ENCODE results near the gene XIAP. TPM values are rescaled to one million over a fixed set of nuclear protein-coding genes. Genes with fewer than 3 reads are reported as not detected.
A peak's percentile ranks its signal among the peaks of the same experiment; 100 is the strongest.

The XIAP gene
- total RNA-seq, 1 experiment from 2014 or later: 47.7 TPM

DNA sequence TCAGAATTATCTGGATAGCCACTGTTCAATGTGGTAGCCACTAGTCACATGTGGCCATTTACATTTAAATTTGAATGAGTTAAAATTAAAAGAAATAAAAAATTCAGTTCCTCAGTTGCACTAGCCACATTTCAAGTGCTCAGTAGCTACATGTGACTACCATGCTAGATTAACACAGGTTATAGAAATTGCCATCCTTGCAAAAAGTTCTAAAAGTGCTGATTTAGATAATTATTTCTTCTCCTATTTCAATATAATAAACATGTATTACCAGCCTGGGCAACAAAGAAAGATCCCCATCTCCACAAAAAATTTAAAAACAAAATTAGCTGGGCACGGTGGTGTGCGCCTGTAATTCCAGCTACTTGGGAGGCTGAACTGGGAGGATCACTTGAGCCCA lies 90.0 kb downstream of the XIAP start:
- H3K27ac ChIP-seq: no peak overlapping the region
- no peak for DNase-seq

DNA sequence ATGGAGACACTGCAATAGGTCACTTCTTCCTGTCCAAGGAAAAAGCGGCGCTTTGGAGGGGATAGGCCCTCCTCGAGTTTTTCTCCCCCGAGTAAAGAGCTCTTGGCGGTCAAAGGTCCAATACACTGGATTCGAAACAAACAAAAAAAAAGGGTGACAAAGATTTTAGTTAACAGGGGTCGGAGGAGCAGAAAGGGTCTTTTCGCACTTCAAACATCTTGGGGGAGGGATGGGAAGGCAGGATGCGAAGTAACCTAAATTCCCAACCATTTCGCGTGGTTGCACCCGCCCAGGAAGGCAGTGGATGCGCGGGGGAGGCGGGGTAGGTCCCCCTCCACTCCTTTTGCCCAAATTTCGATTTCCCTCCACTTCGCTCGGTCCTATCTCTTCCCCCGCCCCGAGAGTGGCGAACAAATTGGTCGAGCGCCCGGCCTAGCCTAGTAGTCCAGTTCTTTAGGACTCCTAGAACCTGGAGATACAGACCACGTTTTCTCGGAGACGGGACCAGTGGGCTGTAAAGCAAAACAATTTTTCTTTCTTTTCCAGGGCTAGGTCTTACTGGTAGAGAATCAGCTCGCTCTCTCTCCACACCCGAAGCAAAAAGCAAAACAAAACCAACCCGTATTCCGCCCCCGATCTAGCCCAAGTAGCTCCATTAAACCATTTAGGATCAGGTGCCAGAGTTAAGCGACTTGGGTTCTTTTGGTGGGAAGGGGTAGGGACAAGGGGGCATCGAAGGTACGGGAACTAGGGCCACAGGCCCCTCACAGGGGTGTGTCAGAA lies 99.6 kb downstream of the XIAP start:
- BruUV-seq (replicated peaks): TSS peak; percentile 84
- peaks cover 11% of the 10 kb centered on the region for H4K20me1 ChIP-seq (ENCODE audit: insufficient read depth)
- H3K4me3 ChIP-seq: peak overlapping the region; percentile 79
- peaks cover 22% of the 10 kb centered on the region for H3K4me1 ChIP-seq (replicated peaks; ENCODE audit: insufficient read depth)
- no peaks in the 10 kb centered on the region for H3K27me3 ChIP-seq (ENCODE audit: insufficient read depth, low read depth)
- peaks cover 36% of the 10 kb centered on the region for H3K79me2 ChIP-seq (ENCODE audit: low read depth)
- no peak for TF ChIP-seq EZH2 (IDR thresholded peaks at IDR 0.05; ENCODE audit: low read depth)
- TF ChIP-seq, protein P1, sequence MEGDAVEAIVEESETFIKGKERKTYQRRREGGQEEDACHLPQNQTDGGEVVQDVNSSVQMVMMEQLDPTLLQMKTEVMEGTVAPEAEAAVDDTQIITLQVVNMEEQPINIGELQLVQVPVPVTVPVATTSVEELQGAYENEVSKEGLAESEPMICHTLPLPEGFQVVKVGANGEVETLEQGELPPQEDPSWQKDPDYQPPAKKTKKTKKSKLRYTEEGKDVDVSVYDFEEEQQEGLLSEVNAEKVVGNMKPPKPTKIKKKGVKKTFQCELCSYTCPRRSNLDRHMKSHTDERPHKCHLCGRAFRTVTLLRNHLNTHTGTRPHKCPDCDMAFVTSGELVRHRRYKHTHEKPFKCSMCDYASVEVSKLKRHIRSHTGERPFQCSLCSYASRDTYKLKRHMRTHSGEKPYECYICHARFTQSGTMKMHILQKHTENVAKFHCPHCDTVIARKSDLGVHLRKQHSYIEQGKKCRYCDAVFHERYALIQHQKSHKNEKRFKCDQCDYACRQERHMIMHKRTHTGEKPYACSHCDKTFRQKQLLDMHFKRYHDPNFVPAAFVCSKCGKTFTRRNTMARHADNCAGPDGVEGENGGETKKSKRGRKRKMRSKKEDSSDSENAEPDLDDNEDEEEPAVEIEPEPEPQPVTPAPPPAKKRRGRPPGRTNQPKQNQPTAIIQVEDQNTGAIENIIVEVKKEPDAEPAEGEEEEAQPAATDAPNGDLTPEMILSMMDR (conservative IDR thresholded peaks at IDR 0.05): no peak
- peak overlapping the region; percentile 98 for H2AFZ ChIP-seq
- H3K36me3 ChIP-seq (ENCODE audit: low read depth): no peaks in the 10 kb centered on the region
- H3F3A ChIP-seq (ENCODE audit: insufficient read depth, low read depth): peaks cover 16% of the 10 kb centered on the region; the same call in 1 of the 2 replicates
- CTCF ChIA-PET: interaction anchor here (0.6 to 1.2 kb wide), 4 partner anchors 17 to 347 kb away, joined by 3 to 8 read pairs (median 4); no protein-coding TSS in a partner anchor
- intact Hi-C loops (cut with micrococcal nuclease; ENCODE audit: unreplicated experiment): loop anchor here (1.0 to 10.0 kb wide), 7 partner anchors 58 to 445 kb away; partner anchors contain the start of gene XIAP
- H3K9me3 ChIP-seq (ENCODE audit: insufficient read depth, low read depth): no peaks in the 10 kb centered on the region
- POLR2A ChIA-PET (ENCODE audit: unreplicated experiment): interaction anchor here (0.5 kb wide), 1 partner anchor 285 kb away, joined by 4 read pairs; no protein-coding TSS in a partner anchor
- H3K4me2 ChIP-seq: peak overlapping the region; percentile 99
- DNase-seq: peak in 1 of 2 experiments; percentile 24
- H3K27ac ChIP-seq: peak overlapping the region; percentile 77
- H3K9me2 ChIP-seq (ENCODE audit: insufficient read depth): no peaks in the 10 kb centered on the region

More for the DNA sequence above, 90.0 kb downstream of the XIAP start:
- Histone ChIP-seq H3K9me3 (ENCODE audit: insufficient read depth, low read depth) (no peaks in the 10 kb centered on the region), H4K20me1 (ENCODE audit: insufficient read depth) (no peaks in the 10 kb centered on the region), H3K27me3 (ENCODE audit: insufficient read depth, low read depth) (no peaks in the 10 kb centered on the region), H2AFZ (no peak overlapping the region), H3K36me3 (ENCODE audit: low read depth) (no peaks in the 10 kb centered on the region), H3K9me2 (ENCODE audit: insufficient read depth) (no peaks in the 10 kb centered on the region), H3K4me2 (no peak overlapping the region), H3K79me2 (ENCODE audit: low read depth) (no peaks in the 10 kb centered on the region), H3F3A (ENCODE audit: insufficient read depth, low read depth) (no peaks in the 10 kb centered on the region), H3K4me3 (no peak overlapping the region), H3K4me1 (replicated peaks; ENCODE audit: insufficient read depth) (no peaks in the 10 kb centered on the region)
- intact Hi-C loops (cut with micrococcal nuclease; ENCODE audit: unreplicated experiment): no loop called here
- TF ChIP-seq EZH2 (IDR thresholded peaks at IDR 0.05; ENCODE audit: low read depth): no peak
- TF ChIP-seq, protein P1 (conservative IDR thresholded peaks at IDR 0.05): no peak
- ChIA-PET POLR2A (ENCODE audit: unreplicated experiment) (no interaction called here), CTCF (no interaction called here)
- no TSS peak for BruUV-seq (replicated peaks)

DNA sequence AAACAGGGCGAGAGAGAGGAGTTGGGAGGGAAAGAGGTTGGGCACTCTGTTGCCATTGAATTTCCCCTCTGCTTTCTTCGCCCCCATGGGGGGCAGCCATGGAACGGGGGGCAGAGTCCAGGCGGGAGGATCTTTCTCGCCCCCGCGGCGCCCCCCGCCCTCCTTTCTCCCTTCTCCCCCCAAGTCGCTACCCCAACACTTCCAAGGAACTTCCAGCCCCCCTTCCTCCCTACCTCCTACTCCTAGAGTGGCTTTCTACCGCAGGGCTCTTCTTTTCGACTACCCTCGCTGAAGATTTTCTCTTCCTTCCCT lies 101.1 kb downstream of the XIAP start:
- Histone ChIP-seq H3K27ac (peak overlapping the region; percentile 95), H2AFZ (peak overlapping the region; percentile 90), H3K4me3 (peak overlapping the region; percentile 79), H3K9me2 (ENCODE audit: insufficient read depth) (no peaks in the 10 kb centered on the region), H3K79me2 (ENCODE audit: low read depth) (peaks cover 51% of the 10 kb centered on the region), H3K4me2 (peak overlapping the region; percentile 88), H3K9me3 (ENCODE audit: insufficient read depth, low read depth) (no peaks in the 10 kb centered on the region), H3K4me1 (replicated peaks; ENCODE audit: insufficient read depth) (peaks cover 33% of the 10 kb centered on the region), H3F3A (ENCODE audit: insufficient read depth, low read depth) (peaks cover 16% of the 10 kb centered on the region; the same call in 1 of the 2 replicates), H3K36me3 (ENCODE audit: low read depth) (no peaks in the 10 kb centered on the region), H3K27me3 (ENCODE audit: insufficient read depth, low read depth) (no peaks in the 10 kb centered on the region), H4K20me1 (ENCODE audit: insufficient read depth) (peaks cover 21% of the 10 kb centered on the region)
- no peak for DNase-seq
- POLR2A ChIA-PET (ENCODE audit: unreplicated experiment): no interaction called here
- TF ChIP-seq EZH2 (IDR thresholded peaks at IDR 0.05; ENCODE audit: low read depth): no peak
- TF ChIP-seq, protein P1 (conservative IDR thresholded peaks at IDR 0.05): no peak
- CTCF ChIA-PET: interaction anchor here (0.6 kb wide), 1 partner anchor 1144 kb away, joined by 12 read pairs; no protein-coding TSS in a partner anchor
- BruUV-seq (replicated peaks): TSS peak; percentile 3
- intact Hi-C loops (cut with micrococcal nuclease; ENCODE audit: unreplicated experiment): loop anchor here (1.0 to 10.0 kb wide), 7 partner anchors 56 to 444 kb away; partner anchors contain the start of gene XIAP

Data from PC-9 (cell line).